Activated CD8-positive, alpha-beta memory T cell treated with anti-CD3 and anti-CD28 coated beads, Interleukin-2, amount 50 U/mL, for 24 hours (primary cell): ENCODE results near the gene DISP3.
"Not testable (repeated sequence)": the region's sequence is repeated elsewhere in the genome, so short reads cannot be mapped to it uniquely, and the experiment has no call there.

Experiments
- DNase-seq: peaks from one replicate; pipeline ENCODE4 v3.0.0-alpha.2; 2020; ENCODE audit errors: extremely low read depth

The DISP3 gene

DNA sequence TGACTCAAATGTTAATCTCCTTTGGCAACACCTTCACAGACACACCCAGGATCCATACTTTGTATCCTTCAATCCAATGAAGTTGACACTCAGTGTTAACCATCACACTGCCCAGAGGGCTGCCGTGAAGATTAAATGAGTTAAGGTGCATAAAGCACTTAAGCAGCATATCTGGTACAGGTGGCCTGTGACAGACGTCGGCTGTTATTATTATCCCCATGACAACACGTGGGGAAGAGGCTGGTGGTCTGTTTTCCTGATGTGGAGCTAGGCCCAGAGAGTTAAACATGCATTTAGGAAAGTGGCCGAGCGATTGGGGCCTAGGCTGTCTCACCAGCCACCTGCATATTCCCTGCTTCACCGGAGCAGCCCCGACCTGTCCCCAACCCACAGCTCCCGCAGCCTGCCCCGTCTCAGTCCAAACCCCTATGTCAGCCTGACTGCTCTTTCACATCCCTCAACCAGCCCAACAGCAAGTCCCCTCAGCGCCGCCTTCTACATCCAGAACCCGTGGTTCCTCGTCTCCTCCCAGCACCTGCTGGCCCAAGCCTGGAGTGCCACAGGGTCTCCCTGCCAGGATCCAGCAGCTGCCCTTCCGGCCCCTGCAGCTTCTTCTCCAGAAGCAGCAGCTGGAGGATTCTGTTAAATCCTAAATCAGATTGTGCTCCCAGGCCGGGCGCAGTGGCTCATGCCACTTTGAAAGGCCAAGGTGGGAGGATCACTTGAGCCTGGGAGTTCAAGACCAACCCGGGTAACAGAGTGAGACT lies 97.3 kb downstream of the DISP3 start:
- DNase-seq: no peak

DNA sequence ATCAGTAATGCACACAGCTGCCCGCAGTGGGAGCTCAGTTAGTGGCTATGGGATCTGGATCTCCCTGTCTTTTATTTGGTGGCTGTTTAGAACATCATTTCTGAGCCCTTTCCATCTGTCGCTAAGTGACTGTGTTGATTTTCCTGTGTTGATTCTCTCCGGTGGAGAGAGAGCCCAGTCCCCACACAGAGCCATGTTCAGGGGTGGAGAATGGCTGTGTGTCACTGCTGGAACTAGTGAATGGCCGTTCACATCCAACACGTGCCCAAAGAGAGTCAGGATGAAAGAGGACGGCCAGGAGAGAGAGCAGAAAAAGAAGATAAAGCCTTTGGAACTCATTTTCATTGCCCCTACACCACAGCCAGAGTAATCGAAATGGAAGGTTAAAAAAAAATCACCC lies 99.0 kb downstream of the DISP3 start:
- no peak for DNase-seq

GRCh38 chr1:11579506-11579905 lies 100.6 kb downstream of the DISP3 start:
- no peak for DNase-seq

- DNase-seq: not testable (repeated sequence)
Observed at GRCh38 chr1:11580049-11580448, 101.1 kb downstream of the DISP3 start.

- no peak for DNase-seq
Observed at GRCh38 chr1:11581445-11581991, 102.6 kb downstream of the DISP3 start.

DNA sequence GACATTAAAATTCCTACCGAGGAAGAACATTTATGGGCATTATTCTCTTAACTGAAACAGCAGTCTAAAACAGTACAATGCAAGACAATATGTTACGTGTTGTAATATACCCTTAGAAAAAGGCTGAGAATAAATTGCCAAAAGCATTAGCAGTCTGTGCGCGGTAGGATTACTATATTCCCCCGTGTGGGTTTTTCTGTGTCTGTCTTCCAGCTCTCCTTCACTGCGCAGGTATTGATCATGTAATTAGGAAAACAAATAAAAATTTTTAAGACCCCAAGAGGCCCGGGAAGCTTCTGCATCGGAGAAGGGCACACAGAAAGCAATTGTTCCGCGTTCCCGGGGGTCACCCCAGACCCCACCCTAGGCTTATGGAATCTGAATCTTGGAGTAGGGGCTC lies 106.4 kb downstream of the DISP3 start:
- DNase-seq: no peak
